Measurements from ENCODE around the gene MPEG1.

- TF ChIP-seq, protein P1, sequence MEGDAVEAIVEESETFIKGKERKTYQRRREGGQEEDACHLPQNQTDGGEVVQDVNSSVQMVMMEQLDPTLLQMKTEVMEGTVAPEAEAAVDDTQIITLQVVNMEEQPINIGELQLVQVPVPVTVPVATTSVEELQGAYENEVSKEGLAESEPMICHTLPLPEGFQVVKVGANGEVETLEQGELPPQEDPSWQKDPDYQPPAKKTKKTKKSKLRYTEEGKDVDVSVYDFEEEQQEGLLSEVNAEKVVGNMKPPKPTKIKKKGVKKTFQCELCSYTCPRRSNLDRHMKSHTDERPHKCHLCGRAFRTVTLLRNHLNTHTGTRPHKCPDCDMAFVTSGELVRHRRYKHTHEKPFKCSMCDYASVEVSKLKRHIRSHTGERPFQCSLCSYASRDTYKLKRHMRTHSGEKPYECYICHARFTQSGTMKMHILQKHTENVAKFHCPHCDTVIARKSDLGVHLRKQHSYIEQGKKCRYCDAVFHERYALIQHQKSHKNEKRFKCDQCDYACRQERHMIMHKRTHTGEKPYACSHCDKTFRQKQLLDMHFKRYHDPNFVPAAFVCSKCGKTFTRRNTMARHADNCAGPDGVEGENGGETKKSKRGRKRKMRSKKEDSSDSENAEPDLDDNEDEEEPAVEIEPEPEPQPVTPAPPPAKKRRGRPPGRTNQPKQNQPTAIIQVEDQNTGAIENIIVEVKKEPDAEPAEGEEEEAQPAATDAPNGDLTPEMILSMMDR (IDR thresholded peaks at IDR 0.05) = no peak
- TF ChIP-seq POLR2A (IDR thresholded peaks at IDR 0.05) = no peak
Observed at GRCh38 chr11:59181746-59182456, 30.8 kb downstream of the MPEG1 start.

All from Peyer's patch (tissue), 4 donors.